ENCODE data around the gene CLCN2. TPM values are rescaled to one million over a fixed set of nuclear protein-coding genes. Genes with fewer than 3 reads are reported as not detected.

The CLCN2 gene
- polyA plus RNA-seq, 1 experiment = 2.6 TPM

DNA sequence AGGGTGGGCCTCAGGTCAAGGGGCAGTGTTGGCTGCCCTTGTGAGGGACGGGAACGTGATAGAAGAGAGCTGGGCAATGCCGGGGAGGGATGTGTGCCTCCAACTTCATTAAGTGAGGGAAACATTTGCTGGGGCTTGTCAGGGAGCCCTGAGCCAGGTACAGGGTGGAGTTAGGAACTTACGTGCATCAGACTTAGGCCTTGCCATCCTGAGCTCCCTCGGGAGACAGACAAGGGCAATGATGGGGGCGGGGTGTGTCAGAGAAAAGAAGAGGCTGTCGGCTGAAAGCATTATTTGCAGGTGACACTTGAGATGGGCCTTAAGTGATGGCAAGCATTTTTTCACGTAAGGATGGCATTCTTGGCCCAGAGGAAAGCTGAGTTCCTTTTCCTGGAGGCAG is 22.4 kb downstream of the CLCN2 start:
- ChIA-PET CTCF (interaction anchor here (0.8 to 10.5 kb wide), 4 partner anchors 15 to 222 kb away, joined by 3 to 65 read pairs (median 3); no protein-coding TSS in a partner anchor), POLR2A (no interaction called here)
- TF ChIP-seq, protein P1, sequence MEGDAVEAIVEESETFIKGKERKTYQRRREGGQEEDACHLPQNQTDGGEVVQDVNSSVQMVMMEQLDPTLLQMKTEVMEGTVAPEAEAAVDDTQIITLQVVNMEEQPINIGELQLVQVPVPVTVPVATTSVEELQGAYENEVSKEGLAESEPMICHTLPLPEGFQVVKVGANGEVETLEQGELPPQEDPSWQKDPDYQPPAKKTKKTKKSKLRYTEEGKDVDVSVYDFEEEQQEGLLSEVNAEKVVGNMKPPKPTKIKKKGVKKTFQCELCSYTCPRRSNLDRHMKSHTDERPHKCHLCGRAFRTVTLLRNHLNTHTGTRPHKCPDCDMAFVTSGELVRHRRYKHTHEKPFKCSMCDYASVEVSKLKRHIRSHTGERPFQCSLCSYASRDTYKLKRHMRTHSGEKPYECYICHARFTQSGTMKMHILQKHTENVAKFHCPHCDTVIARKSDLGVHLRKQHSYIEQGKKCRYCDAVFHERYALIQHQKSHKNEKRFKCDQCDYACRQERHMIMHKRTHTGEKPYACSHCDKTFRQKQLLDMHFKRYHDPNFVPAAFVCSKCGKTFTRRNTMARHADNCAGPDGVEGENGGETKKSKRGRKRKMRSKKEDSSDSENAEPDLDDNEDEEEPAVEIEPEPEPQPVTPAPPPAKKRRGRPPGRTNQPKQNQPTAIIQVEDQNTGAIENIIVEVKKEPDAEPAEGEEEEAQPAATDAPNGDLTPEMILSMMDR (IDR thresholded peaks at IDR 0.05; ENCODE audit: insufficient read depth, low read depth, low read length) = no peak
- no peak overlapping the region for H3K4me3 ChIP-seq (ENCODE audit: low read depth, low read length)
- no peak for DNase-seq (ENCODE audit: low read depth)
- H3K27me3 ChIP-seq (ENCODE audit: control insufficient read depth, insufficient read depth, low read length) = no peaks in the 10 kb centered on the region
- peaks cover 12% of the 10 kb centered on the region for H3K36me3 ChIP-seq (ENCODE audit: control insufficient read depth, insufficient read depth, low read length)

DNA sequence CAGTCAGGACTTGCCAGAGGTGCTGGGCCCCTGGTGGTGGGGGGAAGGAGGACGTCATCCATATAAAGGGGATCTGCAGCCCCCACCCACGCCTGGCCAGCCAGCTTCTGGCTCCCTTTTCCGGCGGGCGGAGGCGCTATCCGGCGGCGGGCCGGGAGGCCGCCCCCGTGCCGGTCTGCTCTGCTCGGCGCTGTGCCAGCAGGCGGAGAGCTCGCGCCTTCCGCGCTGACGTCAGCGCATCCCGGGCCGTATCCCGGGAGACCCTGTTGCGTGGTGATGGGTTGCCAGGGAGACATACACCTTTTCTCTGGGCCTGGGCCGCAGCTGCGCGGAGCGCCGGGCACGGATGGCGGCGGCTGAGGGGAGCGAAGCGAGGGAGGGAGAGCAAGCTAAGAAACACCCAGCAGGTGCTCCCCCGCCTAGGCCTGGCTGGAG is 22.9 kb downstream of the CLCN2 start:
- TF ChIP-seq, protein P1 (IDR thresholded peaks at IDR 0.05; ENCODE audit: insufficient read depth, low read depth, low read length) = no peak
- Histone ChIP-seq H3K27me3 (ENCODE audit: control insufficient read depth, insufficient read depth, low read length) (no peaks in the 10 kb centered on the region), H3K4me3 (ENCODE audit: low read depth, low read length) (no peak overlapping the region), H3K36me3 (ENCODE audit: control insufficient read depth, insufficient read depth, low read length) (peaks cover 15% of the 10 kb centered on the region)
- ChIA-PET POLR2A (no interaction called here), CTCF (interaction anchor here (0.8 to 10.5 kb wide), 2 partner anchors 16 to 222 kb away, joined by 3 to 65 read pairs; no protein-coding TSS in a partner anchor)
- no peak for DNase-seq (ENCODE audit: low read depth)

DNA sequence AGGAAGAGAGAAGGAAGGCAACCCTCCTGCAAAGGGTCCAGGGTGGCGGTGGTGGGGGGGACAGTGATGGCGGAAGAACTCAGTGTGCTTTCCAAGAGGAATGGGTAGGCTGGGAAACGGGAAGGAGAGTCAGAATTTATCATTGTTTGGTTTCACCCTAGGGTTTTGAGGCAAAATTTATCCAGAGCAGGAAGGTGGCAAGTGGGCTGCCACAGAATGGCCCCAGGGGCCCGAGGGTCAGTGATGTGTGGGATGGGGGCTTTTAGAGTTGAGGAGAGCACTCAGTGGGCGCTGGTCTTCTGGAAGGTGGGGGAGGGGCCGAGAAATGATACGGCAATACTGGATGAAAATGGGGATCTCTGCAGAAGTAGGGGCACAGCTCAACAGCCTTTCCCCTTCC is 23.4 kb downstream of the CLCN2 start:
- Histone ChIP-seq H3K36me3 (ENCODE audit: control insufficient read depth, insufficient read depth, low read length) (peaks cover 17% of the 10 kb centered on the region), H3K4me3 (ENCODE audit: low read depth, low read length) (no peak overlapping the region), H3K27me3 (ENCODE audit: control insufficient read depth, insufficient read depth, low read length) (no peaks in the 10 kb centered on the region)
- DNase-seq (ENCODE audit: low read depth) = no peak
- ChIA-PET POLR2A (no interaction called here), CTCF (interaction anchor here (1.3 to 10.5 kb wide), 2 partner anchors 11 to 16 kb away, joined by 4 to 65 read pairs; no protein-coding TSS in a partner anchor)
- TF ChIP-seq, protein P1 (IDR thresholded peaks at IDR 0.05; ENCODE audit: insufficient read depth, low read depth, low read length) = no peak

DNA sequence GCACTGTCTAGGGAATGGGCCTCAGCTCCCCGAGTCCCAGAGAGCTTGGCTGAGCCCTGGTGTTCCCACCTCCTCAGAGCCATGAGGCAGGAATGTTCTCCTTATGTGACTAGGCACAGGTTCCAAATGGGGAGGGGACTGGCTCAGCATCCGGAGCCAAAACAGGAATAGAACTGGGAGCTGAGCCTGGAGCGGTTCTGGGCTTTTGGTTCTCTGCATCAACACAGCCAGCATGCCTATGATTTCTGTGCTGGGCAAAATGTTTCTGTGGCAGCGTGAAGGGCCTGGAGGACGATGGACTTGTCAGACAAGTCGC is 24.0 kb downstream of the CLCN2 start, which contains the start of gene FAM131A:
Gene FAM131A, plus strand, starts transcription at position 202 of the 316 bp plus-strand sequence. Its CDS starts 31 bp downstream, at position 233.
- ChIA-PET CTCF (interaction anchor here (1.3 to 10.5 kb wide), 5 partner anchors 8 to 35 kb away, joined by 4 to 65 read pairs (median 6); no protein-coding TSS in a partner anchor), POLR2A (interaction anchor here (0.6 kb wide), 1 partner anchor 22 kb away, joined by 3 read pairs; no protein-coding TSS in a partner anchor)
- Histone ChIP-seq H3K36me3 (ENCODE audit: control insufficient read depth, insufficient read depth, low read length) (peaks cover 17% of the 10 kb centered on the region), H3K27me3 (ENCODE audit: control insufficient read depth, insufficient read depth, low read length) (no peaks in the 10 kb centered on the region), H3K4me3 (ENCODE audit: low read depth, low read length) (peak within 1 kb of the TSS; percentile 71)
- TF ChIP-seq, protein P1 (IDR thresholded peaks at IDR 0.05; ENCODE audit: insufficient read depth, low read depth, low read length) = no peak
- DNase-seq (ENCODE audit: low read depth) = no peak

DNA sequence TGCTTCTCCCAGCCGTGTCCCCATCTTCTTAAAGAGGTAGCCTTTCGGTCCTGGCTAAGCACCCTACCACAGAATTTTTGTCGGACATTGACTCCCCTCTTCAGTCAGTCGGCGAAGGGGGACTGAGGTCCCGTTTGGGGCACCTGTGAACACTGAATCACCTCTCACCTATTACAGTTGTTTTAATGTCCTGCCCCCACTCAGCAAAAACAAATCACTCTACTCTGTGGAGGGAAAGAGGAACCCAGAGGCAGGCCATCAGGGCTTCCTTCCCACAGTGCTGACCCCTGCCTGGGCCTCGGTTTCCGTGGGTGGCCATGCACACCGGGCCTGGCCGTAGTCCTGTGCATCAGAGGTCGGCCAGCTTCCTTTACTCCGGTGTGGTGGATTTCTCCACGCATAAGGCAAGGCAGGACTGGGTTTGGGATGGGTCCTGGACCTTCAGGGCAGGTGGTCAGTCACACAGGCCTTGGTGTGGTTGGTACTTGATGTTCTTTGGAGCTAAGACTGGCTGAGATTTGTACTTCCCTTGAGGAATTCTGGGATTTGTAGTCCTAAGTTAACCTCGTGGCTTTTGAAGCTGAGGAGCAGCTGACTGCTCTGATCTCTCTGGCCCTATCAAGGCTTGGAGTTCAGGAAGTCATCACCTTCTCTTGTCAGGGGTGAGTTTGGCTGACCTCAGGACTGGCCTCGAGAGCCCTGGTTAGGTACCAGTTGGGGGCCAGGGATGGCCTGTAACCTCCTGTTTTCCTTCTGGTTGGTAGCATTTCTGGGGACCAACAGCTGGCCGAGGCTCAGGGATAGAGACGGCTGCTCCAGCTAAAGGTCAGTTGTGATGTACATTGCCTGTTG is 24.6 kb downstream of the CLCN2 start:
- ChIA-PET POLR2A (interaction anchor here (0.6 to 0.7 kb wide), 2 partner anchors 21 to 152 kb away, joined by 3 to 5 read pairs; no protein-coding TSS in a partner anchor), CTCF (interaction anchor here (1.3 to 10.5 kb wide), 5 partner anchors 9 to 36 kb away, joined by 4 to 65 read pairs (median 6); no protein-coding TSS in a partner anchor)
- TF ChIP-seq, protein P1 (IDR thresholded peaks at IDR 0.05; ENCODE audit: insufficient read depth, low read depth, low read length) = no peak
- H3K36me3 ChIP-seq (ENCODE audit: control insufficient read depth, insufficient read depth, low read length) = peaks cover 21% of the 10 kb centered on the region
- H3K4me3 ChIP-seq (ENCODE audit: low read depth, low read length) = peak overlapping the region; percentile 71
- DNase-seq (ENCODE audit: low read depth) = no peak
- no peaks in the 10 kb centered on the region for H3K27me3 ChIP-seq (ENCODE audit: control insufficient read depth, insufficient read depth, low read length)
